HG03175 (cell line): ENCODE data around the gene MAP4K2.

ENCODE experiments used
- ATAC-seq: cut with Tn5 transposase; IDR thresholded peaks from one replicate; pipeline ENCODE4 v1.9.1; 2021; ENCODE audit warnings: mild to moderate bottlenecking, moderate library complexity; ENCODE audit not compliant: unreplicated experiment

Gene MAP4K2

GRCh38 chr11:64757549-64758329 lies 45.3 kb downstream of the MAP4K2 start:
- no peak for ATAC-seq

- no peak for ATAC-seq
Measured at GRCh38 chr11:64755681-64756361, 47.2 kb downstream of the MAP4K2 start.

- ATAC-seq = no peak
Measured at GRCh38 chr11:64754919-64755662, 47.9 kb downstream of the MAP4K2 start.

- no peak for ATAC-seq
Measured at GRCh38 chr11:64754124-64754918, 48.7 kb downstream of the MAP4K2 start.

- no peak for ATAC-seq
Measured at GRCh38 chr11:64753380-64754123, 49.5 kb downstream of the MAP4K2 start.

GRCh38 chr11:64753019-64753379 lies 50.0 kb downstream of the MAP4K2 start:
- ATAC-seq = no peak

GRCh38 chr11:64752175-64752970 lies 50.6 kb downstream of the MAP4K2 start:
- no peak for ATAC-seq

GRCh38 chr11:64751580-64751979 lies 51.4 kb downstream of the MAP4K2 start:
- ATAC-seq = no peak

GRCh38 chr11:64751136-64751535 lies 51.9 kb downstream of the MAP4K2 start:
- no peak for ATAC-seq

GRCh38 chr11:64750361-64751054 lies 52.5 kb downstream of the MAP4K2 start:
- ATAC-seq = no peak

- ATAC-seq = no peak
Measured at GRCh38 chr11:64747961-64748665, 54.9 kb downstream of the MAP4K2 start.

- ATAC-seq = no peak
Measured at GRCh38 chr11:64746486-64746885, 56.5 kb downstream of the MAP4K2 start.

- no peak for ATAC-seq
Measured at GRCh38 chr11:64745521-64746328, 57.3 kb downstream of the MAP4K2 start.

GRCh38 chr11:64745189-64745520 lies 57.9 kb downstream of the MAP4K2 start:
- ATAC-seq = no peak

- no peak for ATAC-seq
Measured at GRCh38 chr11:64744544-64745188, 58.3 kb downstream of the MAP4K2 start.

GRCh38 chr11:64743591-64744543 lies 59.1 kb downstream of the MAP4K2 start, which contains the start of gene RASGRP2:
RASGRP2 (minus strand) TSS chr11:64744142; CDS start chr11:64742866, 1,276 bp downstream.
- no peak for ATAC-seq
